ENCODE measurements around the gene SEC14L2. TPM values are rescaled to one million over a fixed set of nuclear protein-coding genes. Genes with fewer than 3 reads are reported as not detected.
"Not testable (repeated sequence)": the region's sequence is repeated elsewhere in the genome, so short reads cannot be mapped to it uniquely, and the experiment has no call there.

The SEC14L2 gene
- total and polyA plus RNA-seq, 2 of the 8 experiments (the other 6 are each of a cell fraction or from before 2014, with no cell fraction given) = 2.8 to 3.2 TPM

DNA sequence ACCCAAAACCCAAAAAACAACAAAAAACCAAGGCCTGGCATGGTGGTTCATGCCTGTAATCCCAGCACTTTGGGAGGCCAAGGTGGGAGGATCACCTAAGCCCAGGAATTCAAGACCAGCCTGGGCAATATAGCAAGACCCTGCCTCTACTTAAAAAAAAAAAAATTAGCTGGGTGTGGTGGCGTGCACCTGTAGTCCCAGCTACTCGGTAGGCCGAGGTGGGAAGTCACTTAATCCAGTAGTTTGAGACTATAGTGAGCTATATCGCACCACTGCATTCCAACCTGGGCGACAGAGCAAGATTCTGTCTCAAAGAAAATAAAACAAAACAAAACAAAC is 5.9 kb downstream of the SEC14L2 start:
- not testable (repeated sequence) for H3K9ac ChIP-seq (replicated peaks in 1 of 4; ENCODE audit: extremely low read depth in 1 of 4, low read depth in 3 of 4, low read length in 3 of 4); H2BK20ac ChIP-seq (ENCODE audit: low read length); H3K23ac ChIP-seq (ENCODE audit: insufficient read length); H3K4me3 ChIP-seq (ENCODE audit: extremely low read depth in 1 of 4, insufficient read depth in 2 of 4, low read depth in 3 of 4, low read length in 4 of 4); H3K9me3 ChIP-seq (ENCODE audit: insufficient read depth in 2 of 2, low read depth in 1 of 2, low read length in 1 of 2); H2BK15ac ChIP-seq (ENCODE audit: low read length); H2AK5ac ChIP-seq (ENCODE audit: low read depth, low read length); H4K8ac ChIP-seq (ENCODE audit: extremely low read depth, insufficient read depth, low read length); H3K18ac ChIP-seq (ENCODE audit: extremely low read depth, low read length); H3K27ac ChIP-seq (ENCODE audit: low read depth, low read length); H3K23me2 ChIP-seq (ENCODE audit: low read depth, low read length); H3K14ac ChIP-seq (ENCODE audit: insufficient read length); H2BK5ac ChIP-seq (ENCODE audit: low read depth, low read length); H3K4ac ChIP-seq (replicated peaks; ENCODE audit: insufficient read length, low read depth, low read length); DNase-seq (ENCODE audit: low read depth in 1 of 2, low spot score in 2 of 2); H2BK120ac ChIP-seq (replicated peaks; ENCODE audit: low read depth, low read length); H3K36me3 ChIP-seq (ENCODE audit: control insufficient read depth in 2 of 4, insufficient read depth in 4 of 4, low read length in 3 of 4); H3K79me1 ChIP-seq (ENCODE audit: low read depth, low read length); FAIRE-seq; H2AFZ ChIP-seq (ENCODE audit: low read length); H4K91ac ChIP-seq (replicated peaks; ENCODE audit: insufficient read length, low read length); H3K56ac ChIP-seq (replicated peaks; ENCODE audit: insufficient read length, low read depth, low read length); H3K79me2 ChIP-seq (ENCODE audit: control insufficient read depth in 1 of 2, insufficient read depth in 2 of 2, low read length in 2 of 2); H2BK12ac ChIP-seq (ENCODE audit: low read depth, low read length); H4K20me1 ChIP-seq (replicated peaks in 1 of 2; ENCODE audit: control insufficient read depth in 1 of 2, insufficient read depth in 2 of 2, low read length in 2 of 2); H4K5ac ChIP-seq (ENCODE audit: insufficient read length, low read depth, low read length)
- WGBS, 2 experiments (ENCODE audit: extremely low coverage in 1 of 2, insufficient coverage in 1 of 2, insufficient read length in 1 of 2, insufficient replicate concordance in 2 of 2, low coverage in 1 of 2, low lambda C conversion rate in 2 of 2, missing lambda C conversion rate in 1 of 2) = 89% methylated on average over 5 of the region's 5 CpGs; no CpG with 5 or more reads in 1 of the 2 experiments
- H3K27me3 ChIP-seq (replicated peaks in 1 of 4; ENCODE audit: control insufficient read depth in 3 of 4, extremely low read depth in 1 of 4, insufficient read depth in 3 of 4, low read length in 3 of 4) = peaks cover 0 to 13% (median 5%) of the 10 kb centered on the region in 4 experiments; a peak in 4 of 7 replicates
- CTCF ChIA-PET (ENCODE audit: partially characterized antibody) = interaction anchor here (0.6 to 2.8 kb wide), 4 partner anchors 10 to 114 kb away, joined by 4 to 15 read pairs (median 6); no protein-coding TSS in a partner anchor
- peak overlapping the region in 1 of 2 experiments; percentile 54; a peak in 1 of 4 replicates for H3K4me2 ChIP-seq (ENCODE audit: insufficient read depth in 1 of 2, low read depth in 2 of 2, low read length in 2 of 2)
- peaks cover 3 to 12% (median 8%) of the 10 kb centered on the region in 4 experiments for H3K4me1 ChIP-seq (replicated peaks in 1 of 4; ENCODE audit: control insufficient read depth in 3 of 4, insufficient read depth in 4 of 4, low read length in 3 of 4)
- POLR2A ChIA-PET (ENCODE audit: partially characterized antibody) = interaction anchor here (1.1 to 1.5 kb wide), 4 partner anchors 8 to 47 kb away, joined by 3 to 16 read pairs (median 5); partner anchors contain the start of gene MTFP1
